Measurements from ENCODE around the gene RHBDD3.
"Not testable (repeated sequence)": the region's sequence is repeated elsewhere in the genome, so short reads cannot be mapped to it uniquely, and the experiment has no call there.

RHBDD3 gene

GRCh38 chr22:29245626-29246385 lies 22.0 kb downstream of the RHBDD3 start:
- DNase-seq: no peak

GRCh38 chr22:29244785-29245625 lies 22.8 kb downstream of the RHBDD3 start:
- no peak for DNase-seq

GRCh38 chr22:29243874-29244446 lies 23.8 kb downstream of the RHBDD3 start:
- no peak for DNase-seq

GRCh38 chr22:29240481-29240880 lies 27.3 kb downstream of the RHBDD3 start:
- DNase-seq: peak; percentile 20

GRCh38 chr22:29233277-29233877 lies 34.4 kb downstream of the RHBDD3 start:
- no peak for DNase-seq

- DNase-seq: no peak
Measured at GRCh38 chr22:29231971-29232959, 35.5 kb downstream of the RHBDD3 start.

- DNase-seq: no peak
Measured at GRCh38 chr22:29230972-29231875, 36.6 kb downstream of the RHBDD3 start.

- DNase-seq: no peak
Measured at GRCh38 chr22:29226351-29226981, 41.3 kb downstream of the RHBDD3 start.

GRCh38 chr22:29225422-29226090 lies 42.2 kb downstream of the RHBDD3 start:
- DNase-seq: peak; percentile 42

- DNase-seq: no peak
Measured at GRCh38 chr22:29224859-29225410, 42.8 kb downstream of the RHBDD3 start.

- no peak for DNase-seq
Measured at GRCh38 chr22:29224121-29224858, 43.5 kb downstream of the RHBDD3 start.

- DNase-seq: no peak
Measured at GRCh38 chr22:29219881-29220670, 47.7 kb downstream of the RHBDD3 start.

GRCh38 chr22:29219409-29219782 lies 48.4 kb downstream of the RHBDD3 start:
- not testable (repeated sequence) for DNase-seq

- no peak for DNase-seq
Measured at GRCh38 chr22:29218758-29219408, 48.9 kb downstream of the RHBDD3 start.

GRCh38 chr22:29217827-29218757 lies 49.7 kb downstream of the RHBDD3 start:
- DNase-seq: no peak

All from SHP77 treated with DMSO at 0.1 percent for 48 hours (cell line).